Ovary (tissue), 9 donors: Measurements from ENCODE around the gene ATP13A2. TPM values are rescaled to one million over a fixed set of nuclear protein-coding genes. Genes with fewer than 3 reads are reported as not detected.
A peak's percentile ranks its signal among the peaks of the same experiment; 100 is the strongest.

Experiments
- DNase-seq, 5 donors: peaks; one replicate each; pipeline ENCODE4 v3.0.0-alpha.2; 2019 to 2020
- H3K27ac ChIP-seq, 2 donors: fragments of 200-600 bp; one replicate each; pipeline versions ENCODE4 v1.5.1 to v1.8.0; 2019 to 2022
- H3K27me3 ChIP-seq: fragments of 200-600 bp; one replicate; pipeline ENCODE4 v1.8.0; 2022
- H3K36me3 ChIP-seq: fragments of 200-600 bp; sonication (generic); one replicate; pipeline ENCODE4 v1.5.1; 2019
- H3K4me1 ChIP-seq: one replicate; pipeline ENCODE4 v1.8.1; 2013; ENCODE audit warnings: mild to moderate bottlenecking, moderate library complexity; ENCODE audit not compliant: insufficient read depth
- H3K4me3 ChIP-seq: fragments of 200-600 bp; sonication (generic); one replicate; pipeline ENCODE4 v1.5.1; 2017
- H3K9me3 ChIP-seq, 2 donors: fragments of 200-600 bp in 1 of 2; sonication (generic) in 1 of 2; one replicate each; pipeline versions ENCODE4 v1.5.1 to v1.8.1; 2013 to 2019; ENCODE audit warnings: mild to moderate bottlenecking in 1 of 2, moderate library complexity in 1 of 2
- EP300 ChIP-seq: sonication (generic); formaldehyde crosslinking; IDR thresholded peaks from one replicate; pipeline ENCODE4 v1.6.1; 2017; ENCODE audit warnings: antibody characterized with exemption
- POLR2A ChIP-seq: fragments of 450-650 bp; IDR thresholded peaks from one replicate; pipeline ENCODE4 v1.6.1; 2017; ENCODE audit warnings: antibody characterized with exemption, mild to moderate bottlenecking, moderate library complexity
- WGBS, 3 donors: extraction: QIAGEN DNeasy Blood & Tissue Kit in 1 of 3; methylation state at CpG; one replicate each; pipeline versions ENCODE4 v1.1.5 to v1.1.7; 2013 to 2017; 5-methylcytosine and 5-hydroxymethylcytosine counted together
- intact Hi-C, 4 donors: fragments of 100-400 bp; cut with DNase I; formaldehyde crosslinking; loops; one replicate each; pipeline versions ENCODE4 v1.11.0 to v1.15.1; 2022 to 2023
- polyA plus RNA-seq, 2 donors: library from polyadenylated mRNA; stranded (reverse); fragments of 200-250 nt in 1 of 2; fragments of 350-450 nt in 1 of 2; fragmentation: Illumina TruSeq in 1 of 2; extraction: RNeasy Lipid Tissue Mini Kit (QIAGEN cat#74804) in 1 of 2; gene quantifications; one replicate each; pipeline ENCODE4 v1.2.3, GENCODE V29; 2013 to 2014
- total RNA-seq, 7 donors: library from RNA; depleted of rRNA in 2 of 7; stranded (reverse); fragments of >200 nt in 2 of 7; fragmentation: NEBNext Ultra II Directional in 3 of 7; extraction: Animal tissue kit (Norgen Biotek cat#: 25700) in 3 of 7; gene quantifications; one replicate each; pipeline versions ENCODE4 v1.1.0 to v1.2.4, GENCODE V29; 2016 to 2023
- TF ChIP-seq, protein P1 (sequence below), 3 donors: fragments of 450-650 bp in 2 of 3; fragments of 200-600 bp in 1 of 3; IDR thresholded peaks; one replicate each; pipeline versions ENCODE4 v1.5.1 to v1.8.0; 2016 to 2022; ENCODE audit warnings: antibody characterized with exemption in 3 of 3, mild to moderate bottlenecking in 1 of 3
- donor health status: DM: no; HTN: no; CAD: no; lungs with moderate emphysema.
- donor health status: DM: no; HTN: no; CAD: no.
- donor health status: Bipolar disorder and iron deficiency.
- donor health status: DM: yes; HTN: yes; CAD: no.
- donor health status: DM: no; HTN: no; CAD: no.
- donor health status: DM: yes; HTN: yes; CAD: no.

The ATP13A2 gene
- total and polyA plus RNA-seq, 9 donors, result 8.8 to 24.1 (median 18.7) TPM

DNA sequence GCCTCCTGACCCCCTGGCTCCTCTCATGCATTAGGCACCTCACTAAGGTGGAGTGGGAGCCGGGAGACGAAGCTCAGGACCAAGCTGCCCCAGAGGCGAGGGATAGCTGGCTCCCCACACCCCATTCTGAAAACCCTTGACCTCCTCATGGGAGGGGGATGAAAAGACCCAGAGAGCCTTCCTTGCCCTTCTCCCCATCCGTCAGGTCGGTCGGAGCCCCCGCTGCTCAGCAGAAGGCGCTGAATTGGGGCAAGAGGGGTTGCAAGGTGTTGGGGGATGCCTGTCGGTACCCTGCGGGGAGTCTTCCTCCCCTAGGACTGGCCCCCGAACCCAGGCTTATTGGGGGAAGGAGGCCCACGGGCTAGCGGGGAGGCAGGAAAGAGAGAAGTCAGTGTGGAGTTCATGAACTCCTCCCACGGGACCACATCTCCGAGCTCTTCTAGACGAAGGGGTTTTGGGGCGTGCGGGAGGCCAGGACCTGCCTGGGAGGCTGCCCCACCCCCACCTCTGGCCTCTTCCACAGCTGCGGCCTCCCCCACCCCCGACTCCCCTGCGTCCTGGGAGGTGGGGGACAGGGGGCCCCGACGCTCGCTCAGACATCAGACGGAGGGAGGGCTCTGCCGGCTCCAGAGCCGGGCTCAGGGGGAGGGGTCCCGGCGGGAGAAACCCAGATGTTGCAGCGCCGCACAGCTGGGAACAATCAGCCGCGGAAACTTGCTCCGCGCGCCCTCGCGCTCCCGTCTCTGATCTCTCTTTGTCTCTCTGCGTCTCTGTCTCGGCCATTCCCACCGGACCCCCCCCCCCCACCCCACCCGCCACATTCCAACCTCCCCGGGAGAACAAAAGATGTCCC, 32.0 kb downstream of the ATP13A2 start:
- peaks cover 8% of the 10 kb centered on the region for H3K4me1 ChIP-seq
- peak overlapping the region; percentile 48 for H3K4me3 ChIP-seq
- no peaks in the 10 kb centered on the region for H3K36me3 ChIP-seq
- WGBS, 3 donors, result 8 to 13% (median 9%) methylated on average over 36 to 44 of the region's 44 CpGs
- no peaks in the 10 kb centered on the region for H3K27me3 ChIP-seq
- no peaks in the 10 kb centered on the region for H3K9me3 ChIP-seq
- DNase-seq, result peak; percentile 70 to 86 (median 76)
- TF ChIP-seq, protein P1, sequence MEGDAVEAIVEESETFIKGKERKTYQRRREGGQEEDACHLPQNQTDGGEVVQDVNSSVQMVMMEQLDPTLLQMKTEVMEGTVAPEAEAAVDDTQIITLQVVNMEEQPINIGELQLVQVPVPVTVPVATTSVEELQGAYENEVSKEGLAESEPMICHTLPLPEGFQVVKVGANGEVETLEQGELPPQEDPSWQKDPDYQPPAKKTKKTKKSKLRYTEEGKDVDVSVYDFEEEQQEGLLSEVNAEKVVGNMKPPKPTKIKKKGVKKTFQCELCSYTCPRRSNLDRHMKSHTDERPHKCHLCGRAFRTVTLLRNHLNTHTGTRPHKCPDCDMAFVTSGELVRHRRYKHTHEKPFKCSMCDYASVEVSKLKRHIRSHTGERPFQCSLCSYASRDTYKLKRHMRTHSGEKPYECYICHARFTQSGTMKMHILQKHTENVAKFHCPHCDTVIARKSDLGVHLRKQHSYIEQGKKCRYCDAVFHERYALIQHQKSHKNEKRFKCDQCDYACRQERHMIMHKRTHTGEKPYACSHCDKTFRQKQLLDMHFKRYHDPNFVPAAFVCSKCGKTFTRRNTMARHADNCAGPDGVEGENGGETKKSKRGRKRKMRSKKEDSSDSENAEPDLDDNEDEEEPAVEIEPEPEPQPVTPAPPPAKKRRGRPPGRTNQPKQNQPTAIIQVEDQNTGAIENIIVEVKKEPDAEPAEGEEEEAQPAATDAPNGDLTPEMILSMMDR (IDR thresholded peaks at IDR 0.05), result no peak
- TF ChIP-seq POLR2A (no peak), EP300 (no peak)
- peak overlapping the region; percentile 89 to 91 for H3K27ac ChIP-seq
- intact Hi-C loops, result no loop called here

DNA sequence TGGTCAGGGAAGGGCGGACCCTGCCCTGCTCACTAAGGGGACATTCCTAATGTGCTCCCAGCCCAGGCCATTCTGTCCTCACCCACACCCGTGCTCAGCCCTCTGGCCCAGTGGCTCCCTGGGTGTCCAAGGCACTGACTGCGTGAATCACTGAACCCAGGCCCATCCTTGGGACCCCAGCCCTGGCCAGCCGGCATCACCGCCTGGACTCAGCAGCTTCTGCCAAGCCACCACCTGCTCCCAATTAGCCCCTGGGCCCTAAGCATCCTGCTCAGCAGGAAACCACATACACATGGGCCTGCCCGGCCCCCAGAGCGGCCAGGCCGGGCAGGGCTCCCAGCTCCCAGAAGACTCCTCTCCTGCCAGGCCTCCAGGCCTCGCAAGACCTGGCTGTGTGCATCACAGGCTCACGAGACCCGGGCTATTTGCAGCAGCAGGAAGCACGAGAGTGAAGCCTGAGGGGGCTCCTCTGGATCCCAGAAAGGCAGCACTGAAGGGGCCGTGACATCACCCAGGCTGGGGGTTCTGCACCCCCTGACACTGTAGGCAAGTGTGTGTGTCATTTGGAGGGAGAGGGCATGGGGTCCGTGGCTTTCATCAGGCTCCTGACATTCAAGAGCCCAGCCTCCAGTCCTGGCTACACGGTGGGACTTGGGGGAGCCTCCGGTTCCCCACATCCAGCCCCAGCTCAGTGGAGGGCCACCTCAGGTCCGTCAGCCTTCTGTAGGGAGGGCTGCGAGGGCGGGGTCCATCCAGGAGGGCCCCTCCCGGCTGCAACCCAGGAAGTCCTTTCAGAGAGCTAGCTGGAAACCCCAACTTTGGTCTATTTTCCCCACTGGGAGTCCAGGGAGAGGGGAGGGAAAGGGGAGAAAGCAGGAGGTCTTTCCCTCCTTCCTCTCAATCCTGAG, 32.9 kb downstream of the ATP13A2 start:
- Histone ChIP-seq H3K27me3 (no peaks in the 10 kb centered on the region), H3K4me1 (peaks cover 8% of the 10 kb centered on the region), H3K4me3 (peak overlapping the region; percentile 48), H3K27ac (peak overlapping the region; percentile 89 to 91), H3K36me3 (no peaks in the 10 kb centered on the region), H3K9me3 (no peaks in the 10 kb centered on the region)
- TF ChIP-seq, protein P1 (IDR thresholded peaks at IDR 0.05), result no peak
- peak; percentile 55 for TF ChIP-seq POLR2A
- no peak for TF ChIP-seq EP300
- intact Hi-C loops, result no loop called here
- peak; percentile 84 to 91 (median 87) for DNase-seq
- WGBS, 3 donors, result 18 to 19% (median 19%) methylated on average over 20 of the region's 20 CpGs

DNA sequence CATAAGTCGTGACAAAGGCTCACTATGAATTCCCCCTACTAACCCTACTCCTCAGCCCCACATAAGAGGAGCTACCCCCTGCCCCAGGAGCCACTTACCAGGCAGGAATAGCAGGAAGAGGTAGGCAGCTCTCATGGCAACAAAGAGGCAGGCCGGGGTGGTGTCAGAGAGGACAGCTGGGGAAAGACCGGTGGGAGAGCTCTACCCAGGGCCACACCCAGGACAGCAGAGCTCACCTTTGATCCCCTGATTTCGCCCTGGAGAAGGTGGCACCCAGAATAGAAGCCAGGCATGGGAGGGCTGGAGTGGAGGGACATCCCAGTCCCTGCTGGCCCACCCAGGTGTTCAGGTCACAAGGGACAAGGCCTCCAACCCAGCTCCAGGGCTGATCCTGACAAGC, 33.6 kb downstream of the ATP13A2 start:
- Histone ChIP-seq H3K27ac (peak overlapping the region; percentile 89 to 91), H3K4me1 (peaks cover 8% of the 10 kb centered on the region), H3K4me3 (no peak overlapping the region), H3K9me3 (no peaks in the 10 kb centered on the region), H3K36me3 (no peaks in the 10 kb centered on the region), H3K27me3 (no peaks in the 10 kb centered on the region)
- no peak for DNase-seq
- TF ChIP-seq, protein P1 (IDR thresholded peaks at IDR 0.05), result no peak
- TF ChIP-seq EP300, result no peak
- WGBS, 3 donors, result 80 to 91% (median 84%) methylated on average over 4 of the region's 4 CpGs
- intact Hi-C loops, result no loop called here

DNA sequence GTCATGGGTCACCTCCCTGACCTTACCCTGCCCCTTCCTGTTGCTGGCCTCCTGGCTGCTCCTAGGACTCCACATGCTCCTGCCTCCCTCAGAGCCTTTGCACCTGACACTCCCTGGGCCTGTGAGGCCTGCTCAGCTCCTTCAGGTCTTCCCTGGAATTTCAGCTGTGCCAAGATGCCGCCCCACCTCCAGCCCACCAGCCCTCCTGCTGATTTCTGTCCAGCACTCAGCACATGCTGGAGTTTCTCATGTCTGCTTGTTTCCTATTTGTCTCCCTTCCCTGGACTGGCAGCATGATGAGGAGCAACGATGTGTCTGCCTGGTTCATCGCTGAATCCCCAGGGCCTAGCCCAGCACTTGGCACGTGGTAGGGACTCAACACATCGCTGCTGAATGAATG, 34.4 kb downstream of the ATP13A2 start:
- Histone ChIP-seq H3K36me3 (no peaks in the 10 kb centered on the region), H3K4me1 (peaks cover 8% of the 10 kb centered on the region), H3K9me3 (no peaks in the 10 kb centered on the region), H3K27me3 (no peaks in the 10 kb centered on the region), H3K4me3 (no peak overlapping the region), H3K27ac (peak overlapping the region in 1 of 2 donors; percentile 32)
- intact Hi-C loops, result no loop called here
- TF ChIP-seq, protein P1 (IDR thresholded peaks at IDR 0.05), result no peak
- no peak for TF ChIP-seq POLR2A
- TF ChIP-seq EP300, result no peak
- no peak for DNase-seq
- WGBS, 3 donors, result 90 to 95% (median 94%) methylated on average over 5 of the region's 5 CpGs
